ENCODE measurements around the gene USP40. TPM values are rescaled to one million over a fixed set of nuclear protein-coding genes. Genes with fewer than 3 reads are reported as not detected.

Gene USP40
- total and polyA plus RNA-seq, 8 donors: 17.2 to 34.7 (median 22.7) TPM

GRCh38 chr2:233477548-233478433 is 88.8 kb downstream of the USP40 start:
- Histone ChIP-seq H3K27ac (no peak overlapping the region), H3K36me3 (peaks cover 0 to 36% (median 5%) of the 10 kb centered on the region in 3 donors), H3K4me1 (no peaks in the 10 kb centered on the region), H3K27me3 (no peaks in the 10 kb centered on the region), H3K4me3 (no peak overlapping the region), H3K9me3 (no peaks in the 10 kb centered on the region)
- intact Hi-C loops (cut with DNase I): no loop called here
- whole genome bisulfite sequencing, 2 donors: 95 to 96% methylated on average over 29 of the region's 29 CpGs
- FAIRE-seq: no peak
- no peak for DNase-seq
- TF ChIP-seq, protein P1, sequence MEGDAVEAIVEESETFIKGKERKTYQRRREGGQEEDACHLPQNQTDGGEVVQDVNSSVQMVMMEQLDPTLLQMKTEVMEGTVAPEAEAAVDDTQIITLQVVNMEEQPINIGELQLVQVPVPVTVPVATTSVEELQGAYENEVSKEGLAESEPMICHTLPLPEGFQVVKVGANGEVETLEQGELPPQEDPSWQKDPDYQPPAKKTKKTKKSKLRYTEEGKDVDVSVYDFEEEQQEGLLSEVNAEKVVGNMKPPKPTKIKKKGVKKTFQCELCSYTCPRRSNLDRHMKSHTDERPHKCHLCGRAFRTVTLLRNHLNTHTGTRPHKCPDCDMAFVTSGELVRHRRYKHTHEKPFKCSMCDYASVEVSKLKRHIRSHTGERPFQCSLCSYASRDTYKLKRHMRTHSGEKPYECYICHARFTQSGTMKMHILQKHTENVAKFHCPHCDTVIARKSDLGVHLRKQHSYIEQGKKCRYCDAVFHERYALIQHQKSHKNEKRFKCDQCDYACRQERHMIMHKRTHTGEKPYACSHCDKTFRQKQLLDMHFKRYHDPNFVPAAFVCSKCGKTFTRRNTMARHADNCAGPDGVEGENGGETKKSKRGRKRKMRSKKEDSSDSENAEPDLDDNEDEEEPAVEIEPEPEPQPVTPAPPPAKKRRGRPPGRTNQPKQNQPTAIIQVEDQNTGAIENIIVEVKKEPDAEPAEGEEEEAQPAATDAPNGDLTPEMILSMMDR (IDR thresholded peaks at IDR 0.05): no peak
- ATAC-seq: no peak

GRCh38 chr2:233476651-233477547 is 89.7 kb downstream of the USP40 start:
- H3K27ac ChIP-seq: no peak overlapping the region
- no peaks in the 10 kb centered on the region for H3K27me3 ChIP-seq
- intact Hi-C loops (cut with DNase I): no loop called here
- FAIRE-seq (no peak), ATAC-seq (no peak), DNase-seq (no peak)
- H3K9me3 ChIP-seq: no peaks in the 10 kb centered on the region
- TF ChIP-seq, protein P1 (IDR thresholded peaks at IDR 0.05): no peak
- H3K4me1 ChIP-seq: no peaks in the 10 kb centered on the region
- peaks cover 0 to 27% (median 5%) of the 10 kb centered on the region in 3 donors for H3K36me3 ChIP-seq
- WGBS, 2 donors: 94% methylated on average over 45 of the region's 45 CpGs
- no peak overlapping the region for H3K4me3 ChIP-seq

DNA sequence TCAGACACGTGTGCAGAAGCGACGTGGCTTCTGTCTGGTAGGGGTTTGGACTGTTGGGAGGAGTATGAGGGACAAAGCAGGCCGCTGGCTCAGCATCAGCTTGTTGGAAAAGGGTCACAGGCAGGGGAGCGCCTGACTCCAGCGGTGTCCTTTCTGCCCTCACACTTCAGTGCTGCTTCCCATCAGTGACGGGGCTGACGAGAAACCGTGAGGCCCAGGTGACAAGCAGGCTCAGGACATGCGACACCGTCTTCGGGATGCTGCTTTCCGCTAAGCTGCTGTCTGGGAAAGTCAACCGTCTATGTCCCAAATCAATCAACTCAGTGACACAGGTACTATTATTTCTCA is 90.5 kb downstream of the USP40 start:
- no peak overlapping the region for H3K4me3 ChIP-seq
- no peak for ATAC-seq
- TF ChIP-seq, protein P1 (IDR thresholded peaks at IDR 0.05): no peak
- intact Hi-C loops (cut with DNase I): no loop called here
- H3K27me3 ChIP-seq: no peaks in the 10 kb centered on the region
- no peak for DNase-seq
- H3K9me3 ChIP-seq: no peaks in the 10 kb centered on the region
- no peak overlapping the region for H3K27ac ChIP-seq
- H3K36me3 ChIP-seq: peaks cover 0 to 21% (median 5%) of the 10 kb centered on the region in 3 donors
- FAIRE-seq: no peak
- WGBS, 2 donors: 92 to 95% methylated on average over 14 of the region's 14 CpGs
- no peaks in the 10 kb centered on the region for H3K4me1 ChIP-seq

GRCh38 chr2:233474308-233475160 is 92.0 kb downstream of the USP40 start:
- H3K9me3 ChIP-seq: no peaks in the 10 kb centered on the region
- 87% methylated on average over 22 of the region's 22 CpGs for WGBS, 2 donors
- no peaks in the 10 kb centered on the region for H3K27me3 ChIP-seq
- TF ChIP-seq, protein P1 (IDR thresholded peaks at IDR 0.05): no peak
- no peaks in the 10 kb centered on the region for H3K4me1 ChIP-seq
- FAIRE-seq (no peak), DNase-seq (no peak), ATAC-seq (no peak)
- intact Hi-C loops (cut with DNase I): no loop called here
- H3K4me3 ChIP-seq: no peak overlapping the region
- peaks cover 0 to 21% (median 5%) of the 10 kb centered on the region in 3 donors for H3K36me3 ChIP-seq
- H3K27ac ChIP-seq: no peak overlapping the region
